Stimulated activated CD4-positive, alpha-beta T cell treated with anti-CD3 and anti-CD28 coated beads, Interleukin-15, amount 100 ng/mL, for 48 hours (primary cell): ENCODE data around the gene HOXB9.

Experiments
- DNase-seq, 2 donors: peaks; one replicate each; pipeline ENCODE4 v3.0.0-alpha.2; 2020; ENCODE audit warnings: low read depth in 2 of 2

HOXB9 gene

DNA sequence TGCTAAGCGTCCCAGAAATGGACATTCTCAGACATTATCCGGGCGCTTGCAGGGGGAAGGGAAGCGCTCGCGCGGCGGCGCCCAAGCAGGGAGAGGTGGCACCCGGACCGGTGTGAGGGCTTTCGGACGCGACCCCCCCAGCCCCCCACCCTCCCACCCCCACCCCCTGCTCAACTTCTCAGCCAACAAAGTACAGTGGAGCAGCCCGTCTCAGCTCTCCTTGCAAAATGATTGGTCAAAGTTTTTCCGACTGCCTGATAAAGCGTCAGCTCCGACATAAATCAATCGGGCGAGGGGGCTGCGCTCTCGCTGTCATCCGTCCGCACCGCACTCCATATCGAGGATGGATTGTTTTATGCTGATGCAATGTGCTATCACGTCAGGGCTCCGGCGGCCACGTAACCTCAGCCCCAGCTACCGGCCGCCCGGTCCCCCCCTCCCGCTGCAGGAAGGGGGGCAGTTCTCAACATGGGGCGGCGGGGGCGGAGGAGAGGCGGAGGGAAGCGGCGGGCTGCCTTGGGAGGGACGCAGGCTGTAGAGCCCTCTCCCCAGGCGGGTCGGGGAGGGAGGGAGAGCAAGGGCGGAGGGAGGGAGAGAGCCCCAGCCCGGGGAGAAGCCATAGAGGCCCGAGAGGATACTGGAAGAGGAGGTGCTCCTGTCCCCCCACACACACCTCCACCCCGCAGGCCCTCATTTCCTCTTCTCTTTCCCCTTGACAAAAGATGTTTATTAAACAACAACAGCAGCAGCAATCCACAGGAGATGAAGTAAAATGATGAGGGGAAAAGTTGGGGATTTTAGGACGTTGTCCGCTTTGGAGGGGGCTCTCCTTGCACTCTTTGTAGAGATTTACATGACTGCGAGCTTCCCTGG is at the start of gene HOXB9:
Gene HOXB9 (minus strand): TSS at position 114 of the 873 bp plus-strand sequence. CDS start 89 bp downstream, at position 25.
- DNase-seq = no peak

DNA sequence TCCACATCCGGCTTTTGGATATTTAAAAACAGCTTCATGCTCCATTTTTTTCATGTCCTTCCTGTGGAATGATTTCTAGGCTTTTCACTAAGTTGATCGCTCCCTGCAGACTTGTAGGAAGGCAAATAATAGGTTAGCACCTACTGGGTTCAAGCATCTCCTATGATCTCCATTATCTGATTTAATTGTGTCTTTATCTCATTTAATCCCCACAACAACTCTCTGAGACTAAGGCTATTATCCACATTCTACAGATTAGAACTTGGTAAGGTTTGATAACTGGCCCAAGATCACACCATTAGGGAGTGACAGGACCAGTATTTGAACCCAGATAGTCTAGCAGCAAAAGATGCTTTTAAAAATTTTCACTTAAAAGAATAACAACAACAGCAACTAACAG is 46.2 kb upstream of the HOXB9 start:
- no peak for DNase-seq

DNA sequence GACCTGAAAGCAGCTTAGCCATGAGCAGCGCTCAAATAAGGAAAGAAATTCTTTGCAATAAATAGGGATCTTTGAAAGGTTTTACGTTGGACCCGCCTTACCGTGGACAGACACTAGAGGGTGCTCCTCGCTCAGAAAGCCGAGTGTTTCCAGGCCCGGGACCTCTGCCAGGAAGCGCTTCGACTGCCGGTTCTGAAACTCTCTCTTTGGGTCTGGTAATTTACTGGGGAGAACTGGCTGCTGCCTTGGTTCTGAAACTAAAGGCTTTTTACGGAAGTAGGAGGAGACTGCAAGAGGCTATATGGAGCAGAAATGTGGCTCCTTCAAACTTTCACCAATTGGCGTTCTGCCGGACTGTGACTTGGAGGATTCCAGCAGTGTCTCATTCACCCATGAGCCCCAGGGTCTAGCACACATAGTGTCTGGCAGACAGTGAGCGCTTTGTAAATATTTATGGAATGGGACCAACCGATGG is 45.6 kb upstream of the HOXB9 start:
- peak; percentile 30 to 50 for DNase-seq

DNA sequence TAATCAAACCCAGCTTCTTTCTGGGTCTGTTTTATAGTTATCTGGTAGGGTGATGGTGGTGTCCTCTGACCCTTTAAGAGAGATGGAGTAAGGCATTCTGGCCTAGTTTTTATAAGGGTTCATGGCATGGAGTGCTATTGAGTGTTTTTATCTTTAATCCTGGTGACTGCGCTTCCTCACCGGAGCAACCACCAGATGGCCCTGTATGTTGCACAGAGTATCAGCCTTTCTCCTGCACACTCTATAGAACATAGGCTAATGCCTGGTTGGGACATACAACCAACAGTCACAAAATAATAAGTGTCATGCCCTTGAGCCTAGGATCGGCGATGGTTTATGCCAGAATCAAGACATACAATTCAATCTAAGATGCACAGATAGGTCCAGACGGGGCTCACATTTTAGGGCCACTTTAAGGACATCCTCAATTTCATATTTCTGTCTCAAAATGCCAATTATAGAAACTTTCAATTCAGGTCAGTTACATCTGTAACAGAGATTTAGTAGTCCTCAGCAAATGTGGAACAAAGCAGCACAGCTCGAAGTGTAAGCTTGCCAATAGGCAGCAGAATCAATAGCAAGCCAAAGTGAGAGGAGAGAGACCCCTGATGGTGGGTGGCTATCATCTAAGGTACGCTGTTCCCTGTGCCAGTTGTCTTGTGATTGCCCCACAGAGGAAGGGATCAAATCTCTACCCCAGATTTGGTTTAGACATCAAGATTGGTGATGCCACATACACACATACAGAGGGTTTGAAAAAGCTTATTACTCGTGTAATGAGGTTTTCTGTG is 37.2 kb upstream of the HOXB9 start:
- no peak for DNase-seq

DNA sequence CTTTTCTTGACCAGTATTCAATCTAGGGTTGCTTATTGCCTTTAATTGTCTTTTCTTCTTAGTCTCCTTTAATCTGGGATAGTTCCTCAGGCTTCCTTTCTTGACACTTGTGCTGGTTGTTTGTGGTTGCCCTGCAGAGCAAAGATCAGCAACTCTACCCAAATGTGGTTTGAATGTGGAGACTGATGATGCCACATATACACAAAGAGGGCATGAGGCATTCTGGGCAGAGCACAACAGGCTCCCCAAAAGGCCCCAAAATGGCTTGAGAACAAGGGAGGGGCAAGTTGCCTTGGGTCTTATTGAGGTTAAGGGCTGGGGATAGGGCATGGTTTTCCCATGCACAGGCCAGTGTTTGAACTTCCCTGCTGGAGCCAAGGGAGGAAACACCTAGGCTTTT is 29.8 kb upstream of the HOXB9 start:
- no peak for DNase-seq

DNA sequence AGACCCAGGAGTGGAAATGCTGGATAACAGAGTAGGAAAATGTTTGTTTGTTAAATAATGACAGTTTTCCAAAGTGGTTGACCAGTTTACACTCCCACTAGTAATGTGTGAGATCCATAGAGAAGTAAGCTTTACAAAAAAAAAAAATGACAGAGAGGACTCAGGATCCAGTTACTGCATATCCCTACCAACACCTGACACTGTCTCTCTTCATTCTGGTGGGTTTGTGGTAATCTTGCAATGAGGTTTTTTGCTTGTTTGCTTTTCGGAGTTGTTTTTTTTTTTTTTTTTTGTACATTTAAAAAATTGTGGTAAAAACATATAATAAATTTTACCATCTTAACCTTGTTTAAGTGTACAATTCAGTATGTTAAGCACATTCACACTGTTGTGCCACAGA is 23.6 kb upstream of the HOXB9 start:
- DNase-seq = no peak

DNA sequence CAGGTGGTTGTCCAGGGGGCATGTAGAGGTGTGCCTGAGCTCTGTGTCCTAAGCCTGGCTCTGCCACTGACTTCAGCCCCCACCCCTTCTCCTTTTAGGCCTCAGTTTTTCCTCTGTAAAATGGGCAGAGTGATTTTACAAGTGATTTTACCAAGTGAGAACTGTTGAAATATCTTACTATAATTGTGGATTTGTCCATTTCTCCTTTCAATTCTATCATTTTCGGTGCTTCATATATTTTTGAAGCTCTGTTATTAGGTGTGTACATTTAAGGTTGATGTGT is 21.7 kb upstream of the HOXB9 start:
- no peak for DNase-seq

DNA sequence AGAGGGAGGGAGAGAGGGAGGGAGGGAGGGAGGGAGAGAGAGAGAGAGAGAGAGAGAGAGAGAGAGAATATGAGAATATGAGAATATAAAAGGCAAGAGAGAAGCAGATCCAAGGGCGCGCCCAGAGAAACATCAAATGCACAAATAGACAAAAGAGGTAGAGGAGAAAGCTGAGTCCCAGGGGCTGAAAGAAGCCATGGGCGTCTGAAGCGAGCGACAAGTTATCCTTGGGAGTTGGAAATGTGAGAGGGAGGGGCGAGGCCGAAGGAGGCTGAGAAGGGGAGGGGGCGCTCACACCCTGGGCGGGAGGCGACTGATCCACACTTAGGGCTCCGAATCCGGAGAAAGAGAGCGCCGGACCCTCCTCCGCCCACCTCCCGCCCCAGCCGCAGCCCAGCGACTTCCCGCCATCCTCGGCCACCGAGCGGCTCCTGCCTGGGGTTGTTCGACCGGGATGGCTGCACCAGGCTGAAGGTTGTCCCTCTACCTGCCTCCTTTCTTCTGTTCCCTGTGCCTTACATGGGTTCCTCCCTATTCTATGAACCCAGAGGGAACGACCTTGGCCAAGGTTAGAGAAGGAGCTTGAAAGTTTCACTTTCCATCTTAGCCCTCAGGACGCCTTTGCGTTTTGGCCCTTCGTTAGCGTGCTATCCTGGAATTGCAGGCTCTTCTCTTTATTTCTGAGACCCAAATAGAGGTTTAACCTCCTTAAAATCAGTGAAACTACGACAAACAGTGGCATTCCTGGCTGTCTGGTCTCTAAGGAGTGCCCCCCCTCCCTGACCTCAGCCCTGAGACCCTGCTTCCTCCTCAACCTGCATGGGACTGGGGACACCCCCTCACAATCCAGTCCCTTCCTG is 21.2 kb upstream of the HOXB9 start:
- DNase-seq = no peak

DNA sequence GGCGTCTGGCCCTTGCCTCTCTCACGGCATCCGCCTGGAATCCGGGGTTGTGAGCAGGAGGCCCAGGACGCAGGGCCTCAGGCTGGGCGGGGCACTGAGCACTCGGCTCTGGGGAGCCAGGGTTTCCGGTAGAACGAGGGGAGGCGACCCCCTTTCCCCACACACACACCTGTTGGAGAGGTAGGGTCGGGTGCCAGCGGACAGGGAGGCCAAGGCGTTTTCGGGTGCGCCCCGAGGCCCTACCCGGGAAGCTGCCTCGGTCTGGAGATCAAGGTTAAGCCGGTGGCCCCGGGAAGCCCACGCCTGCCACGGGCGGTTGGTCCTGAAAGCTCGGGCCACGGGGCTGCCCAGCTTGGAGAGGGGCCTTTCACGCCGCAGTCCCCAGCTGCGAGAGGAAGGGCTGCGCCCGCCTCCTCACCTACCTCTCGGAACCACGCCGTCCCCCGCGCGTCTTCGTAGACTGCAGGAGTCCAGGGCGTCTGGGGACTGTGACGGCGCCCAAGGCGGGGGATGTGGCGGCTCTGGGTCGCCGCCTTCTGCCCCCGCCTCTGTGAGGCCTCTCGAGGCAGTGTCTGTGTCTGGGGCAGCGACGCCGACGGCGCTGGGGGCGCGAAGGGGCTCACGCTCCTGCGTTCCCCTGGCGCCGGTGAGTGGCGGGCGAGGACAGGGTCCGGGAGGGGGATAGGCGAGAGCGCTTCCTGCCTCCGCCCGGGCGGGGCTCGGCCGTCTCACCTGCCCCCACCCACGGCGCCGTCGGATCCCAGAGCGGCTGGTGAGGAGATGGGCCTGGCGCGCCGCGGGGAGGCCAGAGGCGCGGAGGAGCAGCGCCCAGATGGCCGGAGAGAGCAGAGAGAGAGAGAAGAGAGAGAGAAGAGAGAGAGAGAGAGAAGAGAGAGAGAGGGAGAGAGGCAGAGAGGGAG is 20.3 kb upstream of the HOXB9 start:
- no peak for DNase-seq

DNA sequence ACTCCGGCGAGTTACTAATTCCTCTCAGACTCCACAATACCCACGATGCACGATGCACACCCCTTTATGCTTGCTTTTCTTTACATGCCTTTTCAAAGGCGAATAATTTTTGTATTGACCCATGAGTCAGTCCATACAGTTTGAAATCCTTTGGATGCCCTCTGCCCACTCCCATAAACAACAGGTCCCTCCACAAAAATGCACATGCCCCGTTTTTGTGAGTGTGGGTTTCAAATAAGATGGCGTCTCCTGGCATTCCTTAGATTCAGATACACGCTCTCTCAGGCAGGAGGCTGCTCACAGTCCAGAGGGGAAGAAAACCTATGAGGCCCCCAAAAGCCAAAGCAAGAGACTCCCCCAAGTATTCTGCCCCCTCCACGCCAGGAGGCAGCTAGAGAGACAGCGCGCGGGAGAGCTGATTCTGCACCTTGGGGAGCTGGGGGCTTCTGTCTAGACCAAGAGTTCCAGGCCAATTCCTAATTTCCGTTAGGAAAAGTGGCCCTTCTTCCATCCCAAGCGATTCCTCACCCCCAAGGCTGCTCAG is 19.6 kb upstream of the HOXB9 start:
- no peak for DNase-seq

DNA sequence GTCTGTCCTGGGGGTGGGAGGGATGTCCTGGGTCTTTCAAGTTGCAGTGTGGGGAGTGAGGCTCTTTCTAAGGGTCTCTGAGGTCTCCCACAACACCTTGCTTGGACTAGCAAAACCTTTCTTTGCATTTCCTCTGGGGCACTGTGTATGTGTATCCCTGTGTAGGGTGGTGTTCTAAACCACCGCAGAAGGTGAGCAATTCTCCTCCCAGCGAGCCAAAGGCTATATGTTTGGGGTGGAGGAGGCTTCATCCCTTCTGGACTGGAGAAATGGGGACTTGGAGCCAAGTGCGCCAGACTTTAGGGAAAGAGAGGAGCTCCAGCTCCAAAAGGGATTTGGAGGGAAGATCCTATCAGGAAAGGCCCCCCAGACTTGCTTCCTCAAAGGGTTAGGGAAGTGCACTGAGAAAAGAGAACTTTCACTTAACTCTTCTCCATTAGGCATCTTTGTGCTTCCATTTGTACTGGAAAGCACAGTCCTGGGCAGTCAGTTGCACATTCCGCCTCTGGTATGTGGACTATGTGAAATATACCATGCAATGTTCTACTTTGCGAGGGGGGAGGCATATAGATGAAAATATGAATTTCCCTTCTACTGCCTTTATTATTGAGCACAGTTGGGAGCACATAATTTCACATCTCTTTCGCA is 18.9 kb upstream of the HOXB9 start:
- DNase-seq = no peak

DNA sequence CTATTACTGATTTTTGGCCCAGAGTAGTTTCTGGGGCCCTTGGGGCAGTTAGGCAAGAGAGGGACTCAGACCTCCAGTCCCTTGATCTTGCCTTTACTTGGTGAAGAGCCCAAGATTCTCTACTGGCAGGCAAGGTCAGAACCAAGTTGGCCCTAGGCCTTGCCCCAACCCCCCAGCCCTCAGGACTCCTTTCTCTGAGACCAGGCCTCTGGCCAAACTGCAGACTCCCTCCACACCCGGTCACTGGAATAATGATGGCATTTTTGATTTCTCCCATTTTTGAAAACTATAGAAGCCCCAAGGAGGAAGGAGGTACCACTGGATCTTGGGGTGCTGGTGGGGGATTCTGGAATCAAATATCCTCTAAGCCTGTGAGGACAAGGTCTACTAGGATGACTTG is 18.0 kb upstream of the HOXB9 start:
- DNase-seq = no peak

DNA sequence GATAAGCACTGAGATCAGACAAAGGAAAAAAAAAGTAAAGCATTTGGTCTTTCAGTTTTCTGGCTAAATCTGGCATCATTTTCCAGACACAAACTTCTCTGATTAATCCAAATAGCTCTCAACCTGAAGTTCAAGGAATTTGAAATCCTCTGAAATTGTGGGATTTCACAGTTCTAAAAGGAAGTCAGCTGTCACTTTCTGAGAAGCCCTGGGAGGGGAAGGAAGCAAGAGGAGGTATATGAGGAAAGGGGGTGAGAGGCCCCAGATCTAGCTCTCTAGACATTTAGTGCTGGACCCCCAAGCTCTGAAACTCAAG is 17.5 kb upstream of the HOXB9 start:
- no peak for DNase-seq

DNA sequence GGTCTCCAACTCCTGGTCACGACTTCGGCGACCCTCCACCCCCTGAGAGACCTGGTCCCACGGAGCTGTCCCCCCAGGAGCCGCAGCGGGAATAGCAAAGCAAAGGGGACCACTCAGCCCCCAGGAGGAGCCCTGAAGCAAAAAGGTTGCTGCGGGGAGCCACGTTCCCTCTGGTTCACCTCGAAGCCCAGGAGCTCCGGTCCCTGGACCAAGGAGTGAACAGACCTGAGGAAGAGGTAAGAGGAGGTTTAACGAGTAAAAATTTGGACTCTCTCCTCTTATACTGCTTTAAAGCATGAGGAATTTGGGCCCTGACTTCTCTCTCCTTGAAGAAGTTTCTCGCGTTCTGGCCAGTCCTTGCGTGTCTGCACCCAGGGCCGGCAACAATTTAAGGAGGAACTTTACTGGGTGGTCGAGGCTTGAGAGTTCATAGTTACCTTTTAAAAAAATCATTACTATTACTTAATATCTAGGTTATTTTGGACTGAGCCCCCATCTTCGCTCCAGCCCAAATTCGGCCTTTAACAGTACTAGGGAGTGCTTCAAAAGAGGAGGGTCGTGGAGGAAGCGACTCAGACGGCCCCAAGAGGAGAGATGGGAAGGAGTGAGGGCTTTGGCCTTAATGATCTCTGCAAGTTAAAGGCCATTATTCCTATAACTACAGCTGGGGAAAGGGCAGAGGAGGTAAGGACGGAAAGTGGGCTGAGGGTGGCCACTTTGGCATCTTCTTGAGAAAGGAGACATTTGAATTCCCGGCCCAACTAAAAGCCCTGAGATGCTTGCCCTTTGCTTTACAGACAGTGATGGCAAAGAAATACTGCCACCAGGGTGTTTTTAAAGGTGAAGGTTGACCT is 16.9 kb upstream of the HOXB9 start:
- DNase-seq = no peak

DNA sequence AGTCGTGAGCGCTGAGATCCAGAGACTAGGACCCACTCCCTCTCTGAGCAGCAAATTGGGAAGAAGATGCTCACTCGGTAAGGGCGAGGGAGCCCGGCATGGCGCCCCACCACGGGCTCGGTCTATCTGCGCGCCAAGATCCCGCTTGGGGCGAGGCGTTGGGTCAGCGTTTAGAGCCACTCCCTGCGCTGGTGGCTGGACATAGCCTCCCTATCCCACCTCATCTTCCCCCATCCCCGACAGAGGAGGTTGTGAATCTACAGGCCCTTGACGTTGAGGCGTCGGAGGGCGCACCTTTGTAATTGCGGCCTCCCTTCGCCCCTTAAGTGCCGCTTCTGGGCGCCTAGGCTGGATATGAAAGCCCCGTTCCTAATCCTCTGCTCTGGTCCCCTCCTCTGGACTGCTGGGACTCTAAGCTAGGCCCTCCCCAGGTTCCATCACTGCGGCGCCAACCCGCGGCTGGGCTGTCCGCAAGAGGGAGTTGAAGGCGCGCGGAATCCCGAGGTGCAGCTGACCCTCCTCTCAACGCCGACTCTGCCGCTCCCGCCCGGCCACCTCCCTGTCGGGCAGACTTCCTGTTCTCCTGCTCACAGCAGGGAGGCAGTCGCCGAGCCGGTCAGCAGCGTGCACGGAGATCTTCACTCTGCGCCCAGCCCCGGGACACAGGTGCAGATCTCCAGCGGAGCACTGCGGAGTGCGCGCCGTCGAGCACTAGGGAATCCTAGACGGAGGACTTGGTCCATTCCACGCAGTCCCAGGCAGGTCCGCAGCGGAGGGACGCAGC is 16.1 kb upstream of the HOXB9 start:
- no peak for DNase-seq

DNA sequence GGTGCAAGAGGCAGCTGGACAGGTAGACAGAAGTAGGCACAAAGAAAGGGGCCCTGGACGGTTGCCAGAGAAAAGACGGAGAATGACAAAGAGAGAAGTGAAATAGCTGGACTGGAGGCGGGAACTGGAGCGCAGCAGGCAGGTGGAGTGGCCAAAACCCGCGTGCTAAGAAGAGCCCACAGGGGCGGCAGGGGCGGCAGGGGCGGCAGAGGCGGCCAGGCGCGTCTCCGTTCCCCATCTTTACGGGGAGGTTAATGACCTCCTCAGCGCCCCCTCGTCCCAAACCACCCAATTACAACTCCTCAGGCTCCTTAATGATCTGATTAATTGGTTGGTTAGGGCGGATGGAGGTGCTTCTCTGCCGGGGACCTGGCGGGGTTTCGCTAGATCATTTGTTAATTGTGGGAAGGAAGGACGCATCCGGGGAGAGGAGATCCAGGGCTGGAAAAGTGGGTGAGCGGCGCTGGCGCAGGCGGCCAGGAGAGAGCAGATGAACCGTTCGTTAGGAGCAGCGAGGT is 15.4 kb upstream of the HOXB9 start:
- DNase-seq = no peak

DNA sequence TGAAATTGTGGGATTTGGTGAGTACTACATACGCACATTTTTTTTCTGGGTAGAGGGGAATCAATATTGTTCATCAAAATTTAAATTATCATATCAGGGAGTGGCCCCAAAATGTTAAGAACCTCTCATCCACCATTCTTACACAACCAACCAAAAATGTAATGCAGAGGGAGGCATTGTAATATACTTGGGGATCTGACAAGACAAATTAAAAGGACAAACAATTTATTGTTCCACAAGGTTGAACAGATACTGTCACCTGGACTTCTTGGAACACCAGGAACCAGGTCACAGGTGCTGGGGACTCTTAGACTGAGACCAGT is 14.7 kb upstream of the HOXB9 start:
- DNase-seq = no peak

DNA sequence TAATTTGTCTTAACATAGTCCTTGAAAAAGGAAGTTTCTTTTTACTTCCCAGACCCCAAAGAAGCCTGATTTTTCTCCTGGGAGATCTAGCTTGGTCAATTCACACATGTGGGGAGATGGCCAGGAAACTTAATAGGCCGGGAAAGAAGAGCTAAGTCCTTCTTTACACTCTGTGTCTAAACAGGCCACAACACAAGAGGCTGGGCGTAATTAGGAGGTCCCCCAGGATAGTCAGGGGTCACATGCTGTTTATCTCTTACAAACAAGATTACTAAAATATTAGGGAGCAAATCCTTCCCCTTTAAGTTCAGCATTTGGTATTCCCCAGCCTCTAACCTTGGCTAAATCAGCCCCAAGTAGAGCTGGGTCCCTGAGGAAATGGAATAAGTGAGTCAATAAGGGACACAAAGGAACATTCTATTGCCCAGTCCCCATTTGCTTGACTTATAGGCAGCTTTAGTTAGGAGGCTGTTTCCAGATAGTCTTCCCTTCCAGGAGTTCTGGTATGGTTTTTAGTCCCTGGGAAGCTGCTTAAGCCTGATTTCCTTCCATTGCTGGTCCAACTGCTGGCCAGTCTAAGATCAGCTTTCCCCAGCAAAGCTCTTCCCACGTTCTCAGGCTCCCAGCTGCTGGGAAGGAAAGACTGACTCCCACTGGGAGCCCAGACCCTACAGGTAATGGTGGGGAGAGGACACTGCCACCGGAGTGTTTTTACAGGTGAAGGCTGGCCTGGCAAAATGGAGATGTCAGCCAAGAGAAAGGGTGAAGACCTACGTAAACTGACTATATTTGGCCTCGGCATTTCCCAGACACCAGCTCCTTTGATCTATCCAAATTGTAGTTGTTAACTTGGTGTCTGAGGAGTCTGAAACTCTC is 14.1 kb upstream of the HOXB9 start:
- no peak for DNase-seq
